Measurements from ENCODE around the gene CYTH4. TPM values are rescaled to one million over a fixed set of nuclear protein-coding genes. Genes with fewer than 3 reads are reported as not detected.
A peak's percentile ranks its signal among the peaks of the same experiment; 100 is the strongest.

Gene CYTH4
- total and polyA plus RNA-seq, 2 of the 8 experiments (the other 6 are each of a cell fraction or from before 2014, with no cell fraction given) = 0.09 TPM; not detected in 1

DNA sequence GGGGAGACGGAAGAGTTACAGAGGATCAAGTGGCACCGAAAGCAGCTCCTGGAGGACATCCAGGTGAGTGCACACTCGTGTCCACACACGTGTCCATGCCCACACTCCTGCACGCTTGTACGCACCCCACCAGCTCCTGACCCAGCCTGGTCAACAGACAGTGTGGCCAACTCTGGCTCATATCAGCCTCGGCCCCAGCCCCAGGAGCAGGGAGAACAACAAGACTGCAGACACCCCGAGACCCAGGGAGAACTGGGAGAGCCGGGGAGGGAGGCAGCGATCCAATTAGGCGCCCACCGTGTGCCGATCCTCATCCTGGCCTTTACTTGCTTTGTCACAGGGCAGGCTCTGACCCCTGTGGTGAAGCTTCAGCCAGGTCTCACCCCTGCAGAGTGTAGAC, 10.3 kb downstream of the CYTH4 start:
- WGBS, 2 experiments (ENCODE audit: extremely low coverage in 1 of 2, insufficient coverage in 1 of 2, insufficient read length in 1 of 2, insufficient replicate concordance in 2 of 2, low coverage in 1 of 2, low lambda C conversion rate in 2 of 2, missing lambda C conversion rate in 1 of 2) = 89% methylated on average over 13 of the region's 13 CpGs; no CpG with 5 or more reads in 1 of the 2 experiments
- TF ChIP-seq TEAD4 (IDR thresholded peaks at IDR 0.05; ENCODE audit: low read depth, low read length) (no peak), POU5F1 (IDR thresholded peaks at IDR 0.05; ENCODE audit: low read depth, low read length) (no peak), SIX5 (IDR thresholded peaks at IDR 0.05; ENCODE audit: low read depth, low read length) (no peak), SUZ12 (IDR thresholded peaks at IDR 0.05; ENCODE audit: low read length) (no peak), SRF (IDR thresholded peaks at IDR 0.05; ENCODE audit: low read depth, low read length) (no peak), EP300 (IDR thresholded peaks at IDR 0.05; ENCODE audit: borderline replicate concordance in 1 of 2, low read depth in 2 of 2, low read length in 2 of 2) (no peak), GTF2F1 (IDR thresholded peaks at IDR 0.05; ENCODE audit: borderline replicate concordance, low read depth, low read length) (no peak), SP1 (IDR thresholded peaks at IDR 0.05; ENCODE audit: low read depth, low read length) (no peak), POLR2AphosphoS5 (IDR thresholded peaks at IDR 0.05; ENCODE audit: low read depth, low read length) (no peak), CBX5 (IDR thresholded peaks at IDR 0.05; ENCODE audit: low read depth, low read length) (no peak), BCL11A (IDR thresholded peaks at IDR 0.05; ENCODE audit: low read depth in 2 of 2, low read length in 2 of 2) (no peak)
- TF ChIP-seq, protein P1, sequence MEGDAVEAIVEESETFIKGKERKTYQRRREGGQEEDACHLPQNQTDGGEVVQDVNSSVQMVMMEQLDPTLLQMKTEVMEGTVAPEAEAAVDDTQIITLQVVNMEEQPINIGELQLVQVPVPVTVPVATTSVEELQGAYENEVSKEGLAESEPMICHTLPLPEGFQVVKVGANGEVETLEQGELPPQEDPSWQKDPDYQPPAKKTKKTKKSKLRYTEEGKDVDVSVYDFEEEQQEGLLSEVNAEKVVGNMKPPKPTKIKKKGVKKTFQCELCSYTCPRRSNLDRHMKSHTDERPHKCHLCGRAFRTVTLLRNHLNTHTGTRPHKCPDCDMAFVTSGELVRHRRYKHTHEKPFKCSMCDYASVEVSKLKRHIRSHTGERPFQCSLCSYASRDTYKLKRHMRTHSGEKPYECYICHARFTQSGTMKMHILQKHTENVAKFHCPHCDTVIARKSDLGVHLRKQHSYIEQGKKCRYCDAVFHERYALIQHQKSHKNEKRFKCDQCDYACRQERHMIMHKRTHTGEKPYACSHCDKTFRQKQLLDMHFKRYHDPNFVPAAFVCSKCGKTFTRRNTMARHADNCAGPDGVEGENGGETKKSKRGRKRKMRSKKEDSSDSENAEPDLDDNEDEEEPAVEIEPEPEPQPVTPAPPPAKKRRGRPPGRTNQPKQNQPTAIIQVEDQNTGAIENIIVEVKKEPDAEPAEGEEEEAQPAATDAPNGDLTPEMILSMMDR (IDR thresholded peaks at IDR 0.05; ENCODE audit: control extremely low read depth in 1 of 3, insufficient read depth in 1 of 3, low read depth in 1 of 3, low read length in 3 of 3) = no peak

More for the DNA sequence above, 10.3 kb downstream of the CYTH4 start:
- no peak overlapping the region for H3K4me2 ChIP-seq (ENCODE audit: insufficient read depth in 1 of 2, low read depth in 2 of 2, low read length in 2 of 2)
- H3K4ac ChIP-seq (replicated peaks; ENCODE audit: insufficient read length, low read depth, low read length) = no peak overlapping the region
- H3K4me1 ChIP-seq (replicated peaks in 1 of 4; ENCODE audit: control insufficient read depth in 3 of 4, insufficient read depth in 4 of 4, low read length in 3 of 4) = peaks cover 0 to 6% (median 3%) of the 10 kb centered on the region in 4 experiments; a peak in 3 of 7 replicates
- H3K9ac ChIP-seq (replicated peaks in 1 of 4; ENCODE audit: extremely low read depth in 1 of 4, low read depth in 3 of 4, low read length in 3 of 4) = no peak overlapping the region
- H3K79me1 ChIP-seq (ENCODE audit: low read depth, low read length) = no peaks in the 10 kb centered on the region
- H4K8ac ChIP-seq (ENCODE audit: extremely low read depth, insufficient read depth, low read length) = no peak overlapping the region
- no peaks in the 10 kb centered on the region for H4K20me1 ChIP-seq (replicated peaks in 1 of 2; ENCODE audit: control insufficient read depth in 1 of 2, insufficient read depth in 2 of 2, low read length in 2 of 2)
- no peak overlapping the region for H3K56ac ChIP-seq (replicated peaks; ENCODE audit: insufficient read length, low read depth, low read length)
- H2AFZ ChIP-seq (ENCODE audit: low read length) = no peak overlapping the region
- H3K27ac ChIP-seq (ENCODE audit: low read depth, low read length) = no peak overlapping the region
- no peak overlapping the region; the same call in 1 of the 2 replicates for H3K18ac ChIP-seq (ENCODE audit: extremely low read depth, low read length)
- no peak overlapping the region for H2AK5ac ChIP-seq (ENCODE audit: low read depth, low read length)
- no peak for DNase-seq (ENCODE audit: low read depth in 1 of 2, low spot score in 2 of 2)
- peak overlapping the region; percentile 56 for H4K91ac ChIP-seq (replicated peaks; ENCODE audit: insufficient read length, low read length)
- POLR2A ChIA-PET (ENCODE audit: partially characterized antibody) = interaction anchor here (0.9 kb wide), 1 partner anchor 163 kb away, joined by 3 read pairs; no protein-coding TSS in a partner anchor
- CTCF ChIA-PET (ENCODE audit: partially characterized antibody) = interaction anchor here (0.6 to 0.8 kb wide), 4 partner anchors 24 to 163 kb away, joined by 3 read pairs; no protein-coding TSS in a partner anchor
- no peaks in the 10 kb centered on the region; the same call in 1 of the 2 replicates for H3K23me2 ChIP-seq (ENCODE audit: low read depth, low read length)
- peaks cover 0 to 5% of the 10 kb centered on the region in 2 experiments; a peak in 2 of 4 replicates for H3K9me3 ChIP-seq (ENCODE audit: insufficient read depth in 2 of 2, low read depth in 1 of 2, low read length in 1 of 2)
- no peak overlapping the region for H3K14ac ChIP-seq (ENCODE audit: insufficient read length)
- H3K79me2 ChIP-seq (ENCODE audit: control insufficient read depth in 1 of 2, insufficient read depth in 2 of 2, low read length in 2 of 2) = no peaks in the 10 kb centered on the region
- H3K4me3 ChIP-seq (ENCODE audit: extremely low read depth in 1 of 4, insufficient read depth in 2 of 4, low read depth in 3 of 4, low read length in 4 of 4) = no peak overlapping the region
- H4K5ac ChIP-seq (ENCODE audit: insufficient read length, low read depth, low read length) = no peak overlapping the region
- H2BK15ac ChIP-seq (ENCODE audit: low read length) = peak overlapping the region; percentile 72; the same call in 1 of the 2 replicates
- H2BK120ac ChIP-seq (replicated peaks; ENCODE audit: low read depth, low read length) = no peak overlapping the region
- H3K23ac ChIP-seq (ENCODE audit: insufficient read length) = no peak overlapping the region
- H2BK20ac ChIP-seq (ENCODE audit: low read length) = no peak overlapping the region
- no peak overlapping the region for H2BK12ac ChIP-seq (ENCODE audit: low read depth, low read length)
- FAIRE-seq = no peak
- H2BK5ac ChIP-seq (ENCODE audit: low read depth, low read length) = no peak overlapping the region
- no peaks in the 10 kb centered on the region for H3K36me3 ChIP-seq (ENCODE audit: control insufficient read depth in 2 of 4, insufficient read depth in 4 of 4, low read length in 3 of 4)
- H3K27me3 ChIP-seq (replicated peaks in 1 of 4; ENCODE audit: control insufficient read depth in 3 of 4, extremely low read depth in 1 of 4, insufficient read depth in 3 of 4, low read length in 3 of 4) = no peaks in the 10 kb centered on the region; a peak in 3 of 7 replicates

All from H1 (cell line).